ENCODE data around the gene NCAM1. TPM values are rescaled to one million over a fixed set of nuclear protein-coding genes. Genes with fewer than 3 reads are reported as not detected.

NCAM1 gene
- polyA plus RNA-seq, 2 of the 4 experiments (the other 2 are of a cell fraction): 0.01 to 0.12 TPM

DNA sequence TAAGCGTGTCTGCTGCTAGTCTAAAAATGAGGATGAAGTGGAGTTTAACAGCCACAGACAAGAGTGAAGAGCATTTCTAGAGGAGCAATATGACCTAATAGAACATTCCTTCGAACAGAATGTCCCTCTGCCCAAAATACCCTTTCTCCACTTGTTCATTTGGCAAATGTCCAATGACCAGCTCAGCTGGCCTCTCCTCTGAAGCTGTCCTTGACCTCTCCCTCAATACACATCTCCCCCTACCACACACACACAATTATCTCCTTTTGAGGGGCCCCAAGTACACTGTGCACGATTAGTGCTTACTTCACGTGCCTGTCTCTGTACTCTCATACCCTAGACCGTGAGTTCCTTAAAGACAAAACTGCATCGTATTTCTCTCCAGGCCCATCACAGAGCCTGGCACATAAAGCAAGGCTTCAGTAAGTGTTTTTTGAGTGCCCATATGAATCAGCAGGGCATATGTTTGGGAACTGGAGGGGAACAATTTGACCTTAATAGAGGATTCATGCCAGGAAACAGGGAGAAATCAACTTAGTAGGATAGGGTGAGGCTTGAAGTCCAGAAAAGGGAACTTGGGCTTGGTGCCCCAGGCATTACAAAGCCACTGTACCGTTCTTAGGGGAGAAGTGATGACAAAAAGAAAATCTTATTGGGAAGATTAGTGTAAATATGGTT is 18.1 kb upstream of the NCAM1 start:
- WGBS (ENCODE audit: missing lambda C conversion rate): 7% methylated on average over 7 of the region's 7 CpGs
- no peak overlapping the region for H3K4me2 ChIP-seq
- H3K9me3 ChIP-seq: no peaks in the 10 kb centered on the region
- POLR2A ChIA-PET: no interaction called here
- no peak for DNase-seq (ENCODE audit: low read depth in 1 of 2, low spot score in 1 of 2)
- TF ChIP-seq CBX8 (IDR thresholded peaks at IDR 0.05): no peak
- TF ChIP-seq ZC3H11A (IDR thresholded peaks at IDR 0.05): no peak
- TF ChIP-seq FOSB (CRISPR knock-in tag; IDR thresholded peaks at IDR 0.05): no peak
- TF ChIP-seq FOXS1 (CRISPR knock-in tag; IDR thresholded peaks at IDR 0.05): no peak
- no peak overlapping the region for H3K27ac ChIP-seq
- CTCF ChIA-PET: no interaction called here
- no peak for FAIRE-seq
- H3K4me1 ChIP-seq: no peaks in the 10 kb centered on the region
- H3K4me3 ChIP-seq: no peak overlapping the region
- ATAC-seq: no peak

DNA sequence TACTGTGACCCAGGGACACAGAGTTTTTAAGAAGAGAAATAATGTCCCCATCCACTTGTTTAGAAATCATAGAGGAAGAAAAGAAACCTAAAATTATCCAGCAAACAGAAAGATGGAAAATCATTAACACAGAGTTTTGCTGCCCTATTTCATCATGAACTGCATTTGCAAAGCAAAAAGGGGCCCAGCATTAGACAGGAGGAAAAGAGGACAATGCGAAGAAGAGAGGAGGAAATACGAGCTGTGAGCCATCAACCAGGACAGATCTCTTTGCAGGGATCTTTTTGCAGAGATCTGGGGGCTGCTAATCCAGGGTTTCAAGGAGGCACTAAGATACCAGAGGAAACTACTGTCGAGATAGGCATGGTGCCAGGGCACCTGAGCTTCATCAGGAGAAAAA is 14.4 kb upstream of the NCAM1 start:
- TF ChIP-seq GATA3 (IDR thresholded peaks at IDR 0.05; ENCODE audit: borderline replicate concordance): no peak
- TF ChIP-seq, protein P1, sequence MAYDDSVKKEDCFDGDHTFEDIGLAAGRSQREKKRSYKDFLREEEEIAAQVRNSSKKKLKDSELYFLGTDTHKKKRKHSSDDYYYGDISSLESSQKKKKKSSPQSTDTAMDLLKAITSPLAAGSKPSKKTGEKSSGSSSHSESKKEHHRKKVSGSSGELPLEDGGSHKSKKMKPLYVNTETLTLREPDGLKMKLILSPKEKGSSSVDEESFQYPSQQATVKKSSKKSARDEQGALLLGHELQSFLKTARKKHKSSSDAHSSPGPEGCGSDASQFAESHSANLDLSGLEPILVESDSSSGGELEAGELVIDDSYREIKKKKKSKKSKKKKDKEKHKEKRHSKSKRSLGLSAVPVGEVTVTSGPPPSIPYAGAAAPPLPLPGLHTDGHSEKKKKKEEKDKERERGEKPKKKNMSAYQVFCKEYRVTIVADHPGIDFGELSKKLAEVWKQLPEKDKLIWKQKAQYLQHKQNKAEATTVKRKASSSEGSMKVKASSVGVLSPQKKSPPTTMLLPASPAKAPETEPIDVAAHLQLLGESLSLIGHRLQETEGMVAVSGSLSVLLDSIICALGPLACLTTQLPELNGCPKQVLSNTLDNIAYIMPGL (CRISPR knock-in tag; IDR thresholded peaks at IDR 0.05; ENCODE audit: borderline replicate concordance): no peak
- no peak for TF ChIP-seq FOSL2 (IDR thresholded peaks at IDR 0.05)
- TF ChIP-seq FOSL2 (CRISPR knock-in tag; IDR thresholded peaks at IDR 0.05): no peak
- no peak for TF ChIP-seq CBX2 (IDR thresholded peaks at IDR 0.05; ENCODE audit: borderline replicate concordance, low read depth)
- 0% methylated on average over 3 of the region's 3 CpGs for WGBS (ENCODE audit: missing lambda C conversion rate)

DNA sequence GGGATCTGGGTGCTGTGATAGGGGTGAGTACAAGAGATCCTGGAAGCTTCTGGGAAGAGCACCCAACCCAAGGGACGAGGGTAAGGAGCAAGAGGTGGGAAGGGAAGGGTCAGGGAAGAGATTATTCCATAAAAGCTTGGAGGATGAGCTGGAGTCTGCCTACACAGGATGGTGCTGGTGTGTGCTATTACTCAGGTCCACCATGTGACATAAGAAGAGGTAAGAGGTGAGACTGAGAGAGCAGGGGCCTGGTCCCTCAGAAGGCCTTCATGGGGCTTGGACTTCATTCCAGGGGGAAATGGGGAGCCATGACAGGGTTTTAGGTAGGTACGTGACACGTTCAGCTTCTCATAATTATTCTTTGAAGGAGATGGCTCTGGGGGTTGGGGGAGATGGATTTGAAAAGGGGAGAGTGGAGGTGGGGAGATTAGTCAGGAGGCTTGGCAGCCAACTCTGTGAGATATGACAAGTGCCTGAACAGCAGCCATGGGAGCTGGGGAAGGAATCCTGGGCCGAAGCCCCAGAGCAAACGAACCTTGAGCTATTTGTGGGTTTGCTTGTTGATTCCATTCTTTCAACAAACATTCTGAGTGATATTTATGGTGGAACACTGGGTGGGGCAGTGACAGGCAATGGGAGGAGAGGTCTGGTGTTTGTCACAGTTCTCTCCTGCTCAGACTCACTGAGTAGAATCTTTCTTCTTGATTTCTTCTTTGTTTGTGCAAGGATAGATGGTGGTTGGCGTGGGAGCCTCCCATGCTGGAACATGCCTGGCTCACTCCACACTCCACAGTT is 11.2 kb upstream of the NCAM1 start:
- FAIRE-seq: no peak
- CTCF ChIA-PET: no interaction called here
- H3K4me1 ChIP-seq: no peaks in the 10 kb centered on the region
- no peak overlapping the region for H3K4me2 ChIP-seq
- WGBS (ENCODE audit: missing lambda C conversion rate): 0% methylated on average over 6 of the region's 6 CpGs
- no peak for DNase-seq (ENCODE audit: low read depth in 1 of 2, low spot score in 1 of 2)
- POLR2A ChIA-PET: no interaction called here
- ATAC-seq: no peak
- no peak overlapping the region for H3K27ac ChIP-seq
- H3K9me3 ChIP-seq: no peaks in the 10 kb centered on the region
- TF ChIP-seq SMC3 (IDR thresholded peaks at IDR 0.05) (no peak), POLR2AphosphoS2 (conservative IDR thresholded peaks at IDR 0.05; ENCODE audit: low read length) (no peak), FOSL2 (IDR thresholded peaks at IDR 0.05) (no peak), FOSL2 (CRISPR knock-in tag; IDR thresholded peaks at IDR 0.05) (no peak)
- H3K4me3 ChIP-seq: no peak overlapping the region

More for the DNA sequence above, 14.4 kb upstream of the NCAM1 start:
- FAIRE-seq (no peak), ATAC-seq (no peak), DNase-seq (ENCODE audit: low read depth in 1 of 2, low spot score in 1 of 2) (no peak)
- CTCF ChIA-PET: no interaction called here
- Histone ChIP-seq H3K9me3 (no peaks in the 10 kb centered on the region), H3K27ac (no peak overlapping the region), H3K4me2 (no peak overlapping the region), H3K4me1 (no peaks in the 10 kb centered on the region), H3K4me3 (no peak overlapping the region)
- POLR2A ChIA-PET: no interaction called here

- peak; percentile 4 to 12 for DNase-seq (ENCODE audit: low read depth in 1 of 2, low spot score in 1 of 2)
- FAIRE-seq: no peak
- Histone ChIP-seq H3K4me2 (no peak overlapping the region), H3K4me1 (no peaks in the 10 kb centered on the region), H3K27ac (no peak overlapping the region), H3K9me3 (no peaks in the 10 kb centered on the region), H3K4me3 (no peak overlapping the region)
- WGBS (ENCODE audit: missing lambda C conversion rate): 9% methylated on average over 4 of the region's 4 CpGs
- peak; percentile 46 to 60; a peak in 4 of 6 replicates for ATAC-seq
- CTCF ChIA-PET: no interaction called here
- POLR2A ChIA-PET: no interaction called here
- TF ChIP-seq NPAS2 (CRISPR knock-in tag; IDR thresholded peaks at IDR 0.05; ENCODE audit: borderline replicate concordance): no peak
- TF ChIP-seq POLR2A (IDR thresholded peaks at IDR 0.05; ENCODE audit: low read length): no peak
- TF ChIP-seq KDM1A (IDR thresholded peaks at IDR 0.05; ENCODE audit: low read depth): no peak
- no peak for TF ChIP-seq CBX8 (IDR thresholded peaks at IDR 0.05)
- no peak for TF ChIP-seq BCL3 (IDR thresholded peaks at IDR 0.05)
- no peak for TF ChIP-seq EHMT2 (IDR thresholded peaks at IDR 0.05; ENCODE audit: low read depth)
- no peak for TF ChIP-seq JUNB (IDR thresholded peaks at IDR 0.05)
Measured at GRCh38 chr11:112958670-112959069, 2.5 kb upstream of the NCAM1 start.

Data from A549 (cell line).